ENCODE data around the gene SMIM45.

The SMIM45 gene

GRCh38 chr22:42007922-42008321 lies 56.0 kb downstream of the SMIM45 start:
- no peak for TF ChIP-seq CTCF (IDR thresholded peaks at IDR 0.05; ENCODE audit: low read depth, low read length, missing control alignments)
- DNase-seq (ENCODE audit: extremely low read depth, low read depth): no peak
- no peak overlapping the region for H3K4me3 ChIP-seq (replicated peaks; ENCODE audit: low read depth, low read length)

All from HFF-Myc (cell line).